IMR-90 (cell line): ENCODE results near the gene ATF6B.

Experiments
- CTCF ChIP-seq: conservative IDR thresholded peaks from 2 replicates; pipeline ENCODE4 v1.5.1; 2012; ENCODE audit warnings: mild to moderate bottlenecking, low read depth, low read length, improper control_type of control experiment
- FOS ChIP-seq: fragments of 150-350 bp; IDR thresholded peaks from 2 replicates; pipeline ENCODE4 v1.6.1; 2016; ENCODE audit warnings: low read depth, low read length
- MAFK ChIP-seq: IDR thresholded peaks from 2 replicates; pipeline ENCODE4 v1.6.1; 2012; ENCODE audit warnings: low read depth, low read length, improper control_type of control experiment
- MAZ ChIP-seq: IDR thresholded peaks from 2 replicates; pipeline ENCODE4 v1.6.1; 2012; ENCODE audit warnings: low read depth, mild to moderate bottlenecking, low read length, improper control_type of control experiment, moderate library complexity, borderline replicate concordance
- NFE2L2 ChIP-seq: fragments of 150-350 bp; IDR thresholded peaks from 2 replicates; pipeline ENCODE4 v1.6.1; 2016; ENCODE audit warnings: low read depth, mild to moderate bottlenecking, low read length
- POLR2A ChIP-seq: IDR thresholded peaks from 2 replicates; pipeline ENCODE4 v1.6.1; 2012; ENCODE audit warnings: mild to moderate bottlenecking, low read depth, low read length
- RAD21 ChIP-seq: IDR thresholded peaks from 2 replicates; pipeline ENCODE4 v1.6.1; 2012; ENCODE audit warnings: low read length, improper control_type of control experiment
- RFX5 ChIP-seq: IDR thresholded peaks from 2 replicates; pipeline ENCODE4 v1.8.0; 2012; ENCODE audit warnings: low read depth, mild to moderate bottlenecking, low read length, moderate library complexity

DNA sequence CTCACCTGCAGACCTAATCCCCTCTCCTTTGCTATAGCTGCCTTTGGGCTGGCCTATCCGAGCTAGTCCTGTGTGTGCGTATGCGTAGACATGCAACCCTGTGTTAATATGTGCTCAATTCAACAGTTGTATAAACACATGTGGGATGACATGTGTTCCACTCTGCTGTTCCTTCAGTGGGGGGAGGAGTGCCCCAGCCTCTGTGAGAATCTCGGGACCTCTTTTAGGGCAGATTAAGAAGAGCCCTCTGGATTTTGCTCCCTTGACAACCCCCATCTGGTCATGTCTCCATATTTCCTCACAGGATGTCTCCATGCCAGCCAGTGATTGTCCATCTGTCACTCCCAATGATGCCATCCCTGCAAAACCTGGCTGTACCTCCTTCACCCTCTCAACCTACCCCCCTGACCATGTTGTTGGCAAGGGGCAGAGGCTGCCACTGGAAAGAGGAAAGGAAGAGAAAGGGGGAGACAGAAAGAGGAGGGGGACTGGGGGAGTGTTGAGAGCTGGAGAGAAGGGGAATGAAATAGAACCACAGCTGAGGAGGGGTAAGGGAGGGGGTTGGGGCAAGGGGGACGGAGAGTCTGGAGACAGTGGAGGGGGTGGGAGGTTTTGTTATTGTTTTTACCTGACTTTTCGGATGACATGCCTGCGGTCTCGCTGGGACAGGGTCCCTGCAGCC, 23.3 kb upstream of the ATF6B start:
- TF ChIP-seq POLR2A (no peak), CTCF (no peak), MAZ (no peak), RAD21 (no peak), NFE2L2 (no peak), FOS (no peak), MAFK (no peak), RFX5 (no peak)
